ENCODE measurements around the gene CD59. TPM values are rescaled to one million over a fixed set of nuclear protein-coding genes. Genes with fewer than 3 reads are reported as not detected.
"Not testable (repeated sequence)": the region's sequence is repeated elsewhere in the genome, so short reads cannot be mapped to it uniquely, and the experiment has no call there.

Gene CD59
- total RNA-seq, 1 donor from 2014 or later: 718 TPM

DNA sequence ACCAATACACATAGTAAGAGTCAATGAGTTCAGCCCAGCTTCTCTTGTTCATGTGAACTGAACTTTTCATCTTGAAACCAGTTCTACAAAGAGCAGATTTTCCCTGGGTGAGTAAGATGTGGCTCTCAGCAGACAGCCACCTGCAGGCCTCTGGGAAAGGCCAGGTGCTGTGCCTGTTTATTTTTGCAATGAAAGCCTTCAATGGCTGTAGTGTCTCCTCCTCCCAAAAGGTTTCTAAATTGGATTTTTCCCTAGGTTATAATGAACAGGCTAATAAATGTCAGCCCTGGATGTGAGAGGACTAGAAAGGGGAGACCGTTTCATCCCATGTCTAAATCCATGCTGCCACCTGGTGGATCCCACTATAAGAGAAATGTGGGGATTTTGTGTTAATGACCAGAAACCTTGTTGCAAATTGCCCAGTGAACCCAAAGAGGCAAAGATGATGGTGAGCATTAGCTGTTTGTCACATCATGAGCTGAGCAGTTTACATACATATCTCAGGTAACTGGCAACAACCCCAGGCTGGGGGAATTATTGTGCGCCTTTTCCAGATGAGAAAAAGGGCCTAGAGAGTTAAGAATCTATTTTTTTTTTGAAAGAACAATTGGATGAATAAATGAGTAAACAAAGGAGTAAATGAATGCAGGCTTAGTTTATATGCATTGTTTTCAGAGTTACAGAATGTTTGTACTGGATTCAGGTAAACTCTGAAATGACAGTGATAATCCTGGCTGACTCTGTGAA, 48.3 kb downstream of the CD59 start:
- Mint-ChIP-seq H3K36me3 (ENCODE audit: low read depth) (no peaks in the 10 kb centered on the region), H3K9me3 (ENCODE audit: low read depth) (peaks cover 4% of the 10 kb centered on the region), H3K4me3 (ENCODE audit: unreplicated experiment) (no peak overlapping the region), H3K27me3 (ENCODE audit: low read depth) (no peaks in the 10 kb centered on the region), H3K4me1 (ENCODE audit: low read depth) (peaks cover 47% of the 10 kb centered on the region), H3K27ac (ENCODE audit: unreplicated experiment) (peak overlapping the region; percentile 29)
- TF ChIP-seq, protein P1, sequence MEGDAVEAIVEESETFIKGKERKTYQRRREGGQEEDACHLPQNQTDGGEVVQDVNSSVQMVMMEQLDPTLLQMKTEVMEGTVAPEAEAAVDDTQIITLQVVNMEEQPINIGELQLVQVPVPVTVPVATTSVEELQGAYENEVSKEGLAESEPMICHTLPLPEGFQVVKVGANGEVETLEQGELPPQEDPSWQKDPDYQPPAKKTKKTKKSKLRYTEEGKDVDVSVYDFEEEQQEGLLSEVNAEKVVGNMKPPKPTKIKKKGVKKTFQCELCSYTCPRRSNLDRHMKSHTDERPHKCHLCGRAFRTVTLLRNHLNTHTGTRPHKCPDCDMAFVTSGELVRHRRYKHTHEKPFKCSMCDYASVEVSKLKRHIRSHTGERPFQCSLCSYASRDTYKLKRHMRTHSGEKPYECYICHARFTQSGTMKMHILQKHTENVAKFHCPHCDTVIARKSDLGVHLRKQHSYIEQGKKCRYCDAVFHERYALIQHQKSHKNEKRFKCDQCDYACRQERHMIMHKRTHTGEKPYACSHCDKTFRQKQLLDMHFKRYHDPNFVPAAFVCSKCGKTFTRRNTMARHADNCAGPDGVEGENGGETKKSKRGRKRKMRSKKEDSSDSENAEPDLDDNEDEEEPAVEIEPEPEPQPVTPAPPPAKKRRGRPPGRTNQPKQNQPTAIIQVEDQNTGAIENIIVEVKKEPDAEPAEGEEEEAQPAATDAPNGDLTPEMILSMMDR (IDR thresholded peaks at IDR 0.05): peak; percentile 95
- DNase-seq (ENCODE audit: low spot score): no peak

DNA sequence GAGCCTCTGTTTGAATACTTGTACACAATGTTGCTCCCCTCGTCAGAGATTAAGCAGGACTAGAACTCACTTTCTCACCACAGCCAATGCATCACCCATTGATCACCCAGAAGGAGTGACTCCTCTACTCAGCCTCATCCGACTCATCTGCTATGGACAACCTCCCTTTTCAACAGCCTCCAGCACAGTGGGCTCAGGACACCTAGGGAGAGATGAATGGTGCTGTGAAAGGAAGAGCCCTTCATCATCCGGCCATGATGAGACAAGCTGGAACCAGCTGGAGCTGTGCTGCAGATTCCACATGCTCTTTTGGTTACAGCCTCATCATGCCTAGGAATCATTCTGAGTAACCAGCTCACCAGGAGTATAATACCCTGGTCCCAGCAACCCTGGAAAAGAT, 51.1 kb downstream of the CD59 start:
- peaks cover 27% of the 10 kb centered on the region for H3K4me1 Mint-ChIP-seq (ENCODE audit: low read depth)
- no peak overlapping the region for H3K4me3 Mint-ChIP-seq (ENCODE audit: unreplicated experiment)
- no peaks in the 10 kb centered on the region for H3K27me3 Mint-ChIP-seq (ENCODE audit: low read depth)
- peaks cover 4% of the 10 kb centered on the region for H3K9me3 Mint-ChIP-seq (ENCODE audit: low read depth)
- TF ChIP-seq, protein P1 (IDR thresholded peaks at IDR 0.05): no peak
- H3K36me3 Mint-ChIP-seq (ENCODE audit: low read depth): peaks cover 1% of the 10 kb centered on the region
- DNase-seq (ENCODE audit: low spot score): no peak
- H3K27ac Mint-ChIP-seq (ENCODE audit: unreplicated experiment): no peak overlapping the region

DNA sequence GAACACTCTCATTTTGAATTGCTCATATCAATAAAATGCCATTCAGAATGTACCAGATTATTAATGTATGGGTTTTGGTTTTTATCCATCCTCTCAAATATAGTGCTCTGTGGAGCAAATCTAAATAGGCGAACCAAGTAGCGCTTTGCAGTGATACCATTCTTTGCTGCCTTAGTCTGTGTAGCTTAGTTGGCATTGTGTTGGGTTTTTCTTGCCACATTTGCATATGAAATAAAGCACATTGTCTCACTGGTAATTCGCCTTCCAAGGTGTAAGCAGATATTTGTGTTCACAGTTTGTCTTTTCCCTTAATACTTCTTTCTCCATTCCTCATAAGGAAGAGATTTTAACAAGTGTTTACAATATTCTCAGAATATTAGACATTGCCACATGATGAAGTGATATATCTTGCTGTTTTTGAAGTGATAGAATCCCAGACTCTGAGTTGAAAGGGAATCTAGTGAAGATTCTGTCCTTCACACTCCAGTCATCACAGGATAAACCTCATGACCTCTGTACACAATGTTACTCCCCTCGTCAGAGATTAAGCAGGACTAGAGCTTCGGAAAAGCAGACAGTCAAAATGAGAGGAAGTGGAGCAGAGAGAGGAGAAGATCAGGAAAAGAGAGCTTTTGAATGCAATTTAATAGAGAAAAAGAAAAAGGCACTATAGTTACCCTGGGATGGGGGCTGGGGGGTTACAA, 52.1 kb downstream of the CD59 start:
- peaks cover 1% of the 10 kb centered on the region for H3K36me3 Mint-ChIP-seq (ENCODE audit: low read depth)
- no peak overlapping the region for H3K4me3 Mint-ChIP-seq (ENCODE audit: unreplicated experiment)
- H3K27me3 Mint-ChIP-seq (ENCODE audit: low read depth): no peaks in the 10 kb centered on the region
- TF ChIP-seq, protein P1 (IDR thresholded peaks at IDR 0.05): no peak
- H3K9me3 Mint-ChIP-seq (ENCODE audit: low read depth): peaks cover 4% of the 10 kb centered on the region
- no peak overlapping the region for H3K27ac Mint-ChIP-seq (ENCODE audit: unreplicated experiment)
- peaks cover 17% of the 10 kb centered on the region for H3K4me1 Mint-ChIP-seq (ENCODE audit: low read depth)
- DNase-seq (ENCODE audit: low spot score): no peak

DNA sequence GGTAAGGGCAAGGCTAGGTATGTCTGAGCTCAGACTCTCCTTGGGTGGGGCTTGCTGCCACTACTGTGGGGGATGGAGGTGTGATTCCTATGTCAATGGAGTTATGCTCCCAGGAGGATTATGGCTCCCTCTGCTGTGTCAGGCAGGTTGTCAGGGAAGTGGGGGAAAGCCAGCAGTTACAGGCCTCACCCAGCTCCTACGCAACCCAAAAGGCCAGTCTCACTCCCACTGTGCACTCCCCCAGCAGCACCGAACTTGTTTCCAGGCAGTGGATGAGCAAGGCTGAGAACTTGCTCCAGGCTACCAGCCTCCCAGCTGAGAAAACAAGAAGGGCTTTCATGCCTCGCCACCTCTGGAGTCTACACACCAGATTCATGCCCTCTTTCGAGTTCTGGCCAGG, 53.8 kb downstream of the CD59 start:
- no peak overlapping the region for H3K4me3 Mint-ChIP-seq (ENCODE audit: unreplicated experiment)
- TF ChIP-seq, protein P1 (IDR thresholded peaks at IDR 0.05): peak; percentile 45
- peaks cover 8% of the 10 kb centered on the region for H3K36me3 Mint-ChIP-seq (ENCODE audit: low read depth)
- no peak for DNase-seq (ENCODE audit: low spot score)
- no peak overlapping the region for H3K27ac Mint-ChIP-seq (ENCODE audit: unreplicated experiment)
- peaks cover 12% of the 10 kb centered on the region for H3K9me3 Mint-ChIP-seq (ENCODE audit: low read depth)
- no peaks in the 10 kb centered on the region for H3K27me3 Mint-ChIP-seq (ENCODE audit: low read depth)
- H3K4me1 Mint-ChIP-seq (ENCODE audit: low read depth): peaks cover 9% of the 10 kb centered on the region

DNA sequence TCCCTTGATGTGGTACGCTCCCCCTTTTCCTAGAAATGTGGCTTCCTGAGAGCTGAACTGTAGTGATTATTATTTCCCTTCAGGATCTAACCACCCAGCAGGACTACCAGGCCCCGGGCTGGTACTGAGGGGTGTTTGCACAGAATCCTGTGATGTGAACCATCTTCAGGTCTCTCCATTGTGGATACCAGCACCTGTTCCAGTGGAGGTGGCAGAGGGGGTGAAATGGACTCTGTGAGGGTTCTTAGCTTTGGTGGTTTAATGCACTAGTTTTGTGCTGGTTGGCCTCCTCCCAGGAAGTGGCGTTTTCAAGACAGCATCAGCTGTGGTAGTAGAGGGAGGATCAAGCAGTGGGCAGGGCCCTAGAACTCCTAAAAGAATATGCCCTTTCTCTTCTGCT, 54.2 kb downstream of the CD59 start:
- peaks cover 10% of the 10 kb centered on the region for H3K36me3 Mint-ChIP-seq (ENCODE audit: low read depth)
- TF ChIP-seq, protein P1 (IDR thresholded peaks at IDR 0.05): no peak
- H3K4me3 Mint-ChIP-seq (ENCODE audit: unreplicated experiment): no peak overlapping the region
- peaks cover 9% of the 10 kb centered on the region for H3K4me1 Mint-ChIP-seq (ENCODE audit: low read depth)
- no peaks in the 10 kb centered on the region for H3K27me3 Mint-ChIP-seq (ENCODE audit: low read depth)
- H3K27ac Mint-ChIP-seq (ENCODE audit: unreplicated experiment): no peak overlapping the region
- peaks cover 13% of the 10 kb centered on the region for H3K9me3 Mint-ChIP-seq (ENCODE audit: low read depth)
- DNase-seq (ENCODE audit: low spot score): no peak

DNA sequence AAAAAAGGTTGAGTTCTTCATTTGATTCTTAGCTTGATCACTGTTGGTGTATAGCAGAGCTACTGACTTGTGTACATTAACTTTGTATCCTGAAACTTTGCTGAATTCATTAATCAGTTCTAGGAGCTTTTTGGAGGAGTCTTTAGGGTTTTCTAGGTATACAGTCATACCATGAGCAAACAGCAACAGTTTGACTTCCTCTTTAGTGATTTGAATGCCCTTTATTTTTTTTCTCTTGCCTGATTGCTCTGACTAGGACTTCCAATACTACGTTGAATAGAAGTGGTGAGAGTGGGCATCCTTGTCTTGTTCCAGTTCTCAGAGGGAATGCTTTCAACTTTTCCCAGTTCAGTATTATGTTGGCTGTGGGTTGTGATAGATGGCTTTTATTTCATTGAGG, 57.6 kb downstream of the CD59 start:
- not testable (repeated sequence) for DNase-seq (ENCODE audit: low spot score); H3K4me3 Mint-ChIP-seq (ENCODE audit: unreplicated experiment); H3K4me1 Mint-ChIP-seq (ENCODE audit: low read depth); H3K27ac Mint-ChIP-seq (ENCODE audit: unreplicated experiment); H3K27me3 Mint-ChIP-seq (ENCODE audit: low read depth)
- H3K9me3 Mint-ChIP-seq (ENCODE audit: low read depth): peaks cover 15% of the 10 kb centered on the region
- peaks cover 10% of the 10 kb centered on the region for H3K36me3 Mint-ChIP-seq (ENCODE audit: low read depth)
